Caco-2 (cell line): Measurements from ENCODE around the gene HSDL2. TPM values are rescaled to one million over a fixed set of nuclear protein-coding genes. Genes with fewer than 3 reads are reported as not detected.

ENCODE experiments used
- BruUV-seq: library from RNA; stranded (reverse); fragments of 400-500 nt; replicated peaks from 2 replicates; lab custom pipeline; 2021; lab: Mats Ljungman, UMichigan
- CTCF ChIA-PET: fragments of 300-600 bp; sonication (Branson Sonifier 250); formaldehyde crosslinking; loops from one replicate; lab custom pipeline; 2022; ENCODE audit warnings: antibody characterized with exemption; lab: Charles Lee
- POLR2A ChIA-PET: fragments of 300-600 bp; sonication (Branson Sonifier 250); formaldehyde crosslinking; loops from one replicate; lab custom pipeline; 2022; ENCODE audit warnings: antibody characterized with exemption; lab: Charles Lee
- DNase-seq, 2 experiments: peaks; one replicate each; pipeline versions ENCODE4 v3.0.0 to v3.0.0-alpha.2; 2020 to 2022
- H3K27me3 ChIP-seq: replicated peaks from 2 replicates; pipeline ENCODE4 v1.6.0; 2011; ENCODE audit warnings: low read length; ENCODE audit not compliant: control insufficient read depth, insufficient read depth
- H3K36me3 ChIP-seq: 2 replicates; pipeline ENCODE4 v1.5.1; 2011; ENCODE audit warnings: low read length; ENCODE audit not compliant: control insufficient read depth, insufficient read depth
- H3K4me1 ChIP-seq: fragments of 250-450 bp; sonication (Bioruptor Pico); 2 replicates; pipeline ENCODE4 v1.5.1; 2020; ENCODE audit warnings: mild to moderate bottlenecking
- H3K4me3 ChIP-seq: 2 replicates; pipeline ENCODE4 v1.5.1; 2011; ENCODE audit warnings: low read depth, mild to moderate bottlenecking, control low read depth, low read length
- H3K9me3 ChIP-seq: fragments of 250-450 bp; sonication (Bioruptor Pico); 2 replicates; pipeline ENCODE4 v1.5.1; 2020; ENCODE audit warnings: mild to moderate bottlenecking, moderate library complexity
- H3K27ac Mint-ChIP-seq: one replicate; pipeline ENCODE4 v1.8.0; 2022; ENCODE audit warnings: mixed read lengths; ENCODE audit not compliant: unreplicated experiment
- H3K27me3 Mint-ChIP-seq: one replicate; pipeline ENCODE4 v1.8.0; 2022; ENCODE audit warnings: mixed read lengths; ENCODE audit not compliant: insufficient read depth, unreplicated experiment
- H3K36me3 Mint-ChIP-seq: one replicate; pipeline ENCODE4 v1.8.0; 2022; ENCODE audit warnings: mild to moderate bottlenecking, mixed read lengths; ENCODE audit not compliant: insufficient read depth, unreplicated experiment
- H3K4me1 Mint-ChIP-seq: one replicate; pipeline ENCODE4 v1.8.0; 2022; ENCODE audit warnings: low read depth, mixed read lengths; ENCODE audit not compliant: unreplicated experiment
- H3K4me3 Mint-ChIP-seq: one replicate; pipeline ENCODE4 v1.8.0; 2022; ENCODE audit warnings: mild to moderate bottlenecking, moderate library complexity, mixed read lengths; ENCODE audit not compliant: unreplicated experiment
- H3K9me3 Mint-ChIP-seq: one replicate; pipeline ENCODE4 v1.8.0; 2022; ENCODE audit warnings: mixed read lengths; ENCODE audit not compliant: unreplicated experiment
- CTCF ChIP-seq, 2 experiments: fragments of 200-600 bp in 1 of 2; IDR thresholded peaks; 1 replicate in 1 of 2; 2 replicates in 1 of 2; pipeline versions ENCODE4 v1.5.1 to v1.8.0; 2011 to 2022; ENCODE audit warnings: antibody characterized with exemption in 1 of 2, control low read depth in 1 of 2, inconsistent platforms in 1 of 2, low read depth in 1 of 2, low read length in 1 of 2, mild to moderate bottlenecking in 1 of 2, moderate library complexity in 1 of 2; ENCODE audit not compliant: insufficient read depth in 1 of 2, severe bottlenecking in 1 of 2, unreplicated experiment in 1 of 2
- intact Hi-C: fragments of 100-400 bp; cut with micrococcal nuclease; formaldehyde crosslinking; loops from one replicate; pipeline ENCODE4 v1.10.0; 2022; ENCODE audit not compliant: unreplicated experiment
- total RNA-seq: library from RNA; stranded (reverse); gene quantifications from 2 replicates; pipeline ENCODE4 v1.2.3, GENCODE V29; 2022

The HSDL2 gene
- total RNA-seq, 1 experiment from 2014 or later = 134 TPM

- H3K4me3 Mint-ChIP-seq = no peak overlapping the region
- no peaks in the 10 kb centered on the region for H3K27me3 Mint-ChIP-seq
- intact Hi-C loops = no loop called here
- BruUV-seq = no TSS peak
- no peak overlapping the region for H3K27ac Mint-ChIP-seq
- CTCF ChIA-PET = no interaction called here
- DNase-seq = no peak
- no peaks in the 10 kb centered on the region for H3K4me1 ChIP-seq
- POLR2A ChIA-PET = no interaction called here
- TF ChIP-seq CTCF (IDR thresholded peaks at IDR 0.05; ENCODE audit: insufficient read depth in 1 of 2, low read depth in 1 of 2, low read length in 1 of 2, severe bottlenecking in 1 of 2, unreplicated experiment in 1 of 2) = no peak
- no peak overlapping the region for H3K4me3 ChIP-seq
- H3K27me3 ChIP-seq = no peaks in the 10 kb centered on the region
- H3K4me1 Mint-ChIP-seq = no peaks in the 10 kb centered on the region
- H3K36me3 Mint-ChIP-seq = no peaks in the 10 kb centered on the region
- H3K36me3 ChIP-seq = no peaks in the 10 kb centered on the region
- peaks cover 3% of the 10 kb centered on the region for H3K9me3 Mint-ChIP-seq
- H3K9me3 ChIP-seq = no peaks in the 10 kb centered on the region
These were observed 140.7 kb downstream of the HSDL2 start for GRCh38 chr9:112520656-112521055.

Other genes with a start within 250 kb of the HSDL2 start
- gene SUSD1, start 204.8 kb upstream of the HSDL2 start, total RNA-seq = 53.4 and 60.1 TPM in 2 replicates
- gene PTBP3, start 46.5 kb upstream of the HSDL2 start, total RNA-seq = 172 and 190 TPM in 2 replicates
- 20.0 and 22.7 TPM in 2 replicates for gene KIAA1958, start 106.7 kb downstream of the HSDL2 start, total RNA-seq